ENCODE measurements around the gene AKAP17A. TPM values are rescaled to one million over a fixed set of nuclear protein-coding genes. Genes with fewer than 3 reads are reported as not detected.
"Not testable (repeated sequence)": the region's sequence is repeated elsewhere in the genome, so short reads cannot be mapped to it uniquely, and the experiment has no call there.

Gene AKAP17A
- total RNA-seq, 4 donors from 2014 or later = 56.7 to 82.6 (median 63.1) TPM

DNA sequence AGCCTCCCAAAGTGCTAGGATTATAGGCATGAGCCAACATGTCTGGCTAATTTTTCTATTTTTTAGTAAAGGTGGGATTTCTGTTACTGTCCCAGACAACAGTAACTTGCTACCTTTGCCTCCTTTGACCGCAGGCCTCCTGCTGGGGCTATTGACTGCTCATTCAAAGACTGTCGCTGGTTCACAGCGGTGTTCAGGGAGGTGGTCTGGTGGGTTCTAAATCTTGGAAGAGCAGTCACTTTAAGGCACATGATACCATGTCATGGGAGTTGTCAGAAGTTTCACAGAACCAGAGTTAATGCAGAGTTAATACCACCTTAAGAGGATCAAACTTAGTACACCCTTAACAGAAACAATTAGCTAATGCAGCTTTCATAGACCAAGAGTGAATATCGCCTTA lies 27.3 kb downstream of the AKAP17A start:
- Histone ChIP-seq H3K9me3 (no peaks in the 10 kb centered on the region), H3K4me3 (replicated peaks in 1 of 3) (no peak overlapping the region), H3K36me3 (no peaks in the 10 kb centered on the region), H3K27me3 (no peaks in the 10 kb centered on the region), H3K4me1 (no peaks in the 10 kb centered on the region), H3K27ac (no peak overlapping the region)
- TF ChIP-seq, protein P1, sequence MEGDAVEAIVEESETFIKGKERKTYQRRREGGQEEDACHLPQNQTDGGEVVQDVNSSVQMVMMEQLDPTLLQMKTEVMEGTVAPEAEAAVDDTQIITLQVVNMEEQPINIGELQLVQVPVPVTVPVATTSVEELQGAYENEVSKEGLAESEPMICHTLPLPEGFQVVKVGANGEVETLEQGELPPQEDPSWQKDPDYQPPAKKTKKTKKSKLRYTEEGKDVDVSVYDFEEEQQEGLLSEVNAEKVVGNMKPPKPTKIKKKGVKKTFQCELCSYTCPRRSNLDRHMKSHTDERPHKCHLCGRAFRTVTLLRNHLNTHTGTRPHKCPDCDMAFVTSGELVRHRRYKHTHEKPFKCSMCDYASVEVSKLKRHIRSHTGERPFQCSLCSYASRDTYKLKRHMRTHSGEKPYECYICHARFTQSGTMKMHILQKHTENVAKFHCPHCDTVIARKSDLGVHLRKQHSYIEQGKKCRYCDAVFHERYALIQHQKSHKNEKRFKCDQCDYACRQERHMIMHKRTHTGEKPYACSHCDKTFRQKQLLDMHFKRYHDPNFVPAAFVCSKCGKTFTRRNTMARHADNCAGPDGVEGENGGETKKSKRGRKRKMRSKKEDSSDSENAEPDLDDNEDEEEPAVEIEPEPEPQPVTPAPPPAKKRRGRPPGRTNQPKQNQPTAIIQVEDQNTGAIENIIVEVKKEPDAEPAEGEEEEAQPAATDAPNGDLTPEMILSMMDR (IDR thresholded peaks at IDR 0.05) = no peak
- TF ChIP-seq POLR2A (IDR thresholded peaks at IDR 0.05) = no peak
- no peak for DNase-seq
- 61 to 67% methylated on average over 4 of the region's 4 CpGs for WGBS, 2 donors
- intact Hi-C loops (cut with DNase I) = no loop called here

DNA sequence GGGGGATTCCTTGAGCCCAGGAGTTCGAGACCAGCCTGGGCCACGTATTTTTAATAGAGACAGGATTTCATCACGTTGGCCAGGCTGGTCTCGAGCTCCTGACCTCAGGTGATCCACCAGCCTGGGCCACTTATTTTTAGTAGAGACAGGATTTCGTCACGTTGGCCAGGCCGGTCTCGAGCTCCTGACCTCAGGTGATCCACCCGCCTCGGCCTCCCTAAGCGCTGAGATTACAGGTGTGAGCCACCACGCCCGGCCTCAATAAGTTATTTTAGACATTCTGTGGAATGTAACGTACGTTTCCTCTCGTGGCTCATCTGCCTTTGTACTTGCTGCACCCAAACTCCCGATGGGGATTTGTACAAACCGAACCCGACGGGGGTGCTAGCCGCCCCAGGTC lies 32.3 kb downstream of the AKAP17A start:
- H3K36me3 ChIP-seq = no peaks in the 10 kb centered on the region
- no peaks in the 10 kb centered on the region for H3K9me3 ChIP-seq
- no peak overlapping the region for H3K4me3 ChIP-seq (replicated peaks in 1 of 3)
- no peak for DNase-seq
- H3K27ac ChIP-seq = no peak overlapping the region
- intact Hi-C loops (cut with DNase I) = no loop called here
- WGBS, 2 donors = 87 to 90% methylated on average over 17 to 21 of the region's 21 CpGs
- TF ChIP-seq, protein P1 (IDR thresholded peaks at IDR 0.05) = no peak
- no peak for TF ChIP-seq POLR2A (IDR thresholded peaks at IDR 0.05)
- H3K4me1 ChIP-seq = no peaks in the 10 kb centered on the region
- no peaks in the 10 kb centered on the region for H3K27me3 ChIP-seq

DNA sequence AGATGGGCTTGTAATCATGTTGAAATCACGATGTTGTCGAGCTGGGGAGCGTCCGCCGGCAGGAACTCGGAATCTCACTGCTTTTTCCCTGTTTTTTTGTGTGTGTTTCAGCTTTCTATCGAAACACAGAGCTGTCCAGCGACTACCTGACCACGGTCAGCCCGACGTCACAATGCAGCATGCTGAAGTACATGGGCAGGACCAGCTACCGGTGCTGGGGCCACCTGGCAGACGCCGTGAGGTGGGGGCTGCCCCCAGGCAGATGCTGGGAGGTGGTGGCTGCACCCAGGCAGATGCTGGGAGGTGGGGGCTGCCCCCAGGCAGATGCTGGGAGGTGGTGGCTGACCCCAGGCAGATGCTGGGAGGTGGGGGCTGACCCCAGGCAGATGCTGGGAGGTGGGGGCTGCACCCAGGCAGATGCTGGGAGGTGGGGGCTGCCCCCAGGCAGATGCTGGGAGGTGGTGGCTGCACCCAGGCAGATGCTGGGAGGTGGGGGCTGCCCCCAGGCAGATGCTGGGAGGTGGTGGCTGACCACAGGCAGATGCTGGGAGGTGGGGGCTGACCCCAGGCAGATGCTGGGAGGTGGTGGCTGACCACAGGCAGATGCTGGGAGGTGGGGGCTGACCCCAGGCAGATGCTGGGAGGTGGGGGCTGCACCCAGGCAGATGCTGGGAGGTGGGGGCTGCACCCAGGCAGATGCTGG lies 32.9 kb downstream of the AKAP17A start:
- H3K4me3 ChIP-seq (replicated peaks in 1 of 3); H3K9me3 ChIP-seq; H3K27ac ChIP-seq; H3K4me1 ChIP-seq; H3K27me3 ChIP-seq; H3K36me3 ChIP-seq; intact Hi-C loops (cut with DNase I); DNase-seq: not testable (repeated sequence)
- 85 to 88% methylated on average over 14 of the region's 14 CpGs for WGBS, 2 donors

DNA sequence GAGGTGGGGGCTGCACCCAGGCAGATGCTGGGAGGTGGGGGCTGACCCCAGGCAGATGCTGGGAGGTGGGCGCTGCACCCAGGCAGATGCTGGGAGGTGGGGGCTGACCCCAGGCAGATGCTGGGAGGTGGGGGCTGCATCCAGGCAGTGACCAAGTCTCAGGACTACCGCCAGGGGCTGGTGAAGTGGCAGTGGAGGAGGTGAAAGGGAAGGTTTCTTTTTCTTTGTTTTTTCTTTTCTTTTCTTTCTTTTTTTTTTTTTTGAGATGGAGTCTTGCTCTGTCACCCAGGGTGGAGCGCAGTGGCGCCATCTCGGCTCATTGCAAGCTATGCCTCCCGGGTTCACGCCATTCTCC lies 33.4 kb downstream of the AKAP17A start:
- DNase-seq; H3K36me3 ChIP-seq; intact Hi-C loops (cut with DNase I); H3K9me3 ChIP-seq; H3K4me3 ChIP-seq (replicated peaks in 1 of 3); H3K27ac ChIP-seq; H3K27me3 ChIP-seq; H3K4me1 ChIP-seq: not testable (repeated sequence)
- WGBS, 2 donors = 91 to 99% methylated on average over 6 to 7 of the region's 7 CpGs

DNA sequence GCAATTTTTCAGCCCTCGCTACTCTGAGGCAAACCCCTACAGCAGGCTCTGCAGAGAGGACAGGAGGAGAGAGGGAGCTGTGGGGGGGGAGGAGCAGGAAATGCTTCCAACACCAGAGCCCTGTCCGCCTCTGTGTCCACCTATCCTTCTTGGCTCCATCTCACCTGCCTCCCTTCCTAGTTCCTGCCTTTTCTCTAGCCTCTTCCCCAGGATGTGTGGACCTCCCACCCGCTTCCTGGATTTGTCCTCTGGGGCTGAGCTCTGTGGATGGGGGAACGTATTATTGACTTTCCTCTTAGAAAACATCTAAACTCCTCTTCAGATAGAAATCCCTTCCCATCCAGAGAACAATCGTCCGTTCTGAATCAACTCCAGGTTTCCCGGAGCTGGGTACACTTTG lies 37.8 kb downstream of the AKAP17A start:
- no peak for TF ChIP-seq POLR2A (IDR thresholded peaks at IDR 0.05)
- TF ChIP-seq, protein P1 (IDR thresholded peaks at IDR 0.05) = no peak
- intact Hi-C loops (cut with DNase I) = no loop called here
- 83 to 87% methylated on average over 7 of the region's 7 CpGs for WGBS, 2 donors

DNA sequence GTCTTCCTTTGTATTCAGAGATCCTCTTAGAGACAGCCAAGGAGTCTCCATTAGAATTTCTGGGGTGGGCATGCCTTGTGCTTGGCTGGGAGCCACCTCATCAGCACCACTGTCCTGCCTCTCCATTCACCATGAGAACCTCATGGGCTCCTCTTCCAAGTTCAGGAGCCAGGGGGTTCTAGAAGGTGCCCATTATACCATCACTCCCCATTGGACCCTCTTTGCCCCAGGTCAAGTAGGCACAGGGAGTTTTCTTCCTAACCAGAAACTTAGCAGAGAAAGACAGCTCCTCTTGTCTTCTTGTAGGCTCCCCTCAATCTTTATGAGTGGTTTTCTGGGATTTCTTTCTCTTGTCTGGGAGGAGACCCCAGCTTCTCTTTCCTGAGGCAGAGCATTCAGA lies 54.6 kb downstream of the AKAP17A start:
- intact Hi-C loops (cut with DNase I) = no loop called here
- DNase-seq = no peak
- no peaks in the 10 kb centered on the region for H3K36me3 ChIP-seq
- TF ChIP-seq POLR2A (IDR thresholded peaks at IDR 0.05) = no peak
- TF ChIP-seq, protein P1 (IDR thresholded peaks at IDR 0.05) = no peak
- no peak overlapping the region for H3K27ac ChIP-seq
- H3K4me1 ChIP-seq = no peaks in the 10 kb centered on the region
- H3K9me3 ChIP-seq = no peaks in the 10 kb centered on the region
- H3K4me3 ChIP-seq (replicated peaks in 1 of 3) = no peak overlapping the region
- no peaks in the 10 kb centered on the region for H3K27me3 ChIP-seq

More for the DNA sequence above, 37.8 kb downstream of the AKAP17A start:
- no peak overlapping the region for H3K27ac ChIP-seq
- no peaks in the 10 kb centered on the region for H3K4me1 ChIP-seq
- no peaks in the 10 kb centered on the region for H3K36me3 ChIP-seq
- no peak for DNase-seq
- H3K4me3 ChIP-seq (replicated peaks in 1 of 3) = no peak overlapping the region
- H3K27me3 ChIP-seq = no peaks in the 10 kb centered on the region
- H3K9me3 ChIP-seq = no peaks in the 10 kb centered on the region

Data from thyroid gland (tissue), 4 donors.